Measurements from ENCODE around the gene ELMO3.
A peak's percentile ranks its signal among the peaks of the same experiment; 100 is the strongest.

DNA sequence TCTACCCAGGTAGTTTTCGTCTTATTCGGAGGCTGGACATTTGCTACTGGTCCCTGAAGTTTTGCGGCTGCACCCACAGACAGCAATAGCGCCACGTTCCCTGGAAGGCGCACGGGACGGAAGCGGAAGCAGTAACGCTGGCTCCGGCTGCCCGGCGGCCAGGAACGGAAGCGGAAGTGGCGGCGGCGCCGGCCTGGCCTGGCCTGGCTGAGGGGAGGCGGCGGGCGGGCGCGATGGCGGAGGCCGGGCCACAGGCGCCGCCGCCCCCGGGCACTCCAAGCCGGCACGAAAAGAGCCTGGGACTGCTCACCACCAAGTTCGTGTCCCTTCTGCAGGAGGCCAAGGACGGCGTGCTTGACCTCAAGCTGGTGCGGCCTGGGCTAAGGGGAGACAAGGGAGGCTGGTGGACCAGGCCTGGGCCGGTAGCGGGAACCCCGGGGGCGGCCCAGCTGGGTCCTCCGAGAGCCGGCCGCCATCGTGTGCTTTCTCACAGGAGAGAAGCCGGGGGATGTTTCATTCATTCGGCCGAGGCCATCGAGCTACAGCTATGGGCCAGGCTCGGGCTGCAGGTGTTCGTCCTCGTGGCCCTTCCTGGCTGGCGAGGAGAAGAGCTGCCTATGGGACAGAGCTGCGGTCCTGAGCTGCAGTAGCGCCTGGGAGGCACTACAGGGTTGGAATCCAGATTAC lies 6.8 kb upstream of the ELMO3 start, which contains the start of gene E2F4:
- TF ChIP-seq CTCF (IDR thresholded peaks at IDR 0.05 in 4 of 5, conservative IDR thresholded peaks at IDR 0.05 in 1 of 5) (peak in 1 of 5 experiments; percentile 18), POLR2A (IDR thresholded peaks at IDR 0.05) (peak; percentile 81 to 88)
